ENCODE results near the gene ITM2B. TPM values are rescaled to one million over a fixed set of nuclear protein-coding genes. Genes with fewer than 3 reads are reported as not detected.

ITM2B gene
- total RNA-seq, 1 experiment from 2014 or later, result 105 TPM

GRCh38 chr13:48266150-48266549 lies 33.1 kb downstream of the ITM2B start:
- H3K4me1 ChIP-seq (ENCODE audit: insufficient read depth, low read length), result peaks cover 12% of the 10 kb centered on the region; the same call in 1 of the 2 replicates
- peaks cover 11% of the 10 kb centered on the region for H3K36me3 ChIP-seq (ENCODE audit: low read depth, low read length)
- H3K4me3 ChIP-seq (ENCODE audit: low read length), result no peak overlapping the region
- POLR2A ChIA-PET (ENCODE audit: unreplicated experiment), result no interaction called here
- no peak overlapping the region for H3K4me2 ChIP-seq (ENCODE audit: low read length)
- no peaks in the 10 kb centered on the region for H3F3A ChIP-seq (ENCODE audit: low read length, unreplicated experiment)
- TF ChIP-seq EZH2phosphoT487 (IDR thresholded peaks at IDR 0.05; ENCODE audit: borderline replicate concordance, low read length), result no peak
- TF ChIP-seq CTCF (conservative IDR thresholded peaks at IDR 0.05; ENCODE audit: low read depth, low read length), result no peak
- TF ChIP-seq EZH2 (IDR thresholded peaks at IDR 0.05; ENCODE audit: low read length, unreplicated experiment), result no peak
- H3K79me2 ChIP-seq (ENCODE audit: low read length), result no peaks in the 10 kb centered on the region
- H3K27me3 ChIP-seq (ENCODE audit: low read length), result no peaks in the 10 kb centered on the region
- H3K9me2 ChIP-seq (replicated peaks; ENCODE audit: low read length), result no peaks in the 10 kb centered on the region
- no peak overlapping the region for H2AFZ ChIP-seq (ENCODE audit: low read length)
- CTCF ChIA-PET, result no interaction called here
- no peak overlapping the region for H3K27ac ChIP-seq (ENCODE audit: low read length)
- no TSS peak for BruUV-seq (replicated peaks)
- ATAC-seq, result no peak
- no peak overlapping the region for H3K9ac ChIP-seq (ENCODE audit: low read length)
- no peaks in the 10 kb centered on the region for H3K9me3 ChIP-seq (ENCODE audit: low read length)
- intact Hi-C loops (cut with micrococcal nuclease), result no loop called here
- H4K20me1 ChIP-seq (ENCODE audit: low read length), result no peaks in the 10 kb centered on the region
- no peak for DNase-seq

GRCh38 chr13:48266701-48267639 lies 34.0 kb downstream of the ITM2B start:
- TF ChIP-seq CTCF (conservative IDR thresholded peaks at IDR 0.05; ENCODE audit: low read depth, low read length), result no peak
- TF ChIP-seq EZH2phosphoT487 (IDR thresholded peaks at IDR 0.05; ENCODE audit: borderline replicate concordance, low read length), result no peak
- no peak for TF ChIP-seq EZH2 (IDR thresholded peaks at IDR 0.05; ENCODE audit: low read length, unreplicated experiment)
- peaks cover 11% of the 10 kb centered on the region for H3K36me3 ChIP-seq (ENCODE audit: low read depth, low read length)
- H3K4me1 ChIP-seq (ENCODE audit: insufficient read depth, low read length), result peaks cover 12% of the 10 kb centered on the region; the same call in 1 of the 2 replicates
- DNase-seq, result no peak
- intact Hi-C loops (cut with micrococcal nuclease), result no loop called here
- no peaks in the 10 kb centered on the region for H3K9me3 ChIP-seq (ENCODE audit: low read length)
- no peaks in the 10 kb centered on the region for H3K9me2 ChIP-seq (replicated peaks; ENCODE audit: low read length)
- H3K9ac ChIP-seq (ENCODE audit: low read length), result no peak overlapping the region
- ATAC-seq, result no peak
- no peak overlapping the region for H3K4me3 ChIP-seq (ENCODE audit: low read length)
- POLR2A ChIA-PET (ENCODE audit: unreplicated experiment), result no interaction called here
- no peak overlapping the region for H3K4me2 ChIP-seq (ENCODE audit: low read length)
- no TSS peak for BruUV-seq (replicated peaks)
- H3K27ac ChIP-seq (ENCODE audit: low read length), result no peak overlapping the region
- H3F3A ChIP-seq (ENCODE audit: low read length, unreplicated experiment), result no peaks in the 10 kb centered on the region
- H4K20me1 ChIP-seq (ENCODE audit: low read length), result no peaks in the 10 kb centered on the region
- CTCF ChIA-PET, result interaction anchor here (0.7 kb wide), 1 partner anchor 172 kb away, joined by 3 read pairs; no protein-coding TSS in a partner anchor
- H3K27me3 ChIP-seq (ENCODE audit: low read length), result no peaks in the 10 kb centered on the region
- H3K79me2 ChIP-seq (ENCODE audit: low read length), result no peaks in the 10 kb centered on the region
- no peak overlapping the region for H2AFZ ChIP-seq (ENCODE audit: low read length)

GRCh38 chr13:48268019-48268418 lies 35.0 kb downstream of the ITM2B start:
- ATAC-seq (no peak), DNase-seq (no peak)
- Histone ChIP-seq H3K9me3 (ENCODE audit: low read length) (no peaks in the 10 kb centered on the region), H4K20me1 (ENCODE audit: low read length) (no peaks in the 10 kb centered on the region), H3K4me2 (ENCODE audit: low read length) (no peak overlapping the region), H3K79me2 (ENCODE audit: low read length) (no peaks in the 10 kb centered on the region), H3K4me3 (ENCODE audit: low read length) (no peak overlapping the region), H3K4me1 (ENCODE audit: insufficient read depth, low read length) (peaks cover 10% of the 10 kb centered on the region; the same call in 1 of the 2 replicates), H3K36me3 (ENCODE audit: low read depth, low read length) (peaks cover 3% of the 10 kb centered on the region), H3F3A (ENCODE audit: low read length, unreplicated experiment) (no peaks in the 10 kb centered on the region), H3K27ac (ENCODE audit: low read length) (no peak overlapping the region), H2AFZ (ENCODE audit: low read length) (no peak overlapping the region), H3K9me2 (replicated peaks; ENCODE audit: low read length) (no peaks in the 10 kb centered on the region), H3K9ac (ENCODE audit: low read length) (no peak overlapping the region), H3K27me3 (ENCODE audit: low read length) (no peaks in the 10 kb centered on the region)
- no peak for TF ChIP-seq CTCF (conservative IDR thresholded peaks at IDR 0.05; ENCODE audit: low read depth, low read length)
- CTCF ChIA-PET, result interaction anchor here (0.6 kb wide), 1 partner anchor 264 kb away, joined by 3 read pairs; no protein-coding TSS in a partner anchor
- intact Hi-C loops (cut with micrococcal nuclease), result no loop called here
- POLR2A ChIA-PET (ENCODE audit: unreplicated experiment), result no interaction called here
- BruUV-seq (replicated peaks), result no TSS peak
